C4-2B (cell line): Measurements from ENCODE around the gene CREG2.

Experiments used
- ZFX ChIP-seq: fragments of 450-650 bp; IDR thresholded peaks from 2 replicates; pipeline ENCODE4 v1.6.1; 2017
- TF ChIP-seq, protein P1 (sequence below): fragments of 450-650 bp; conservative IDR thresholded peaks from 2 replicates; pipeline ENCODE4 v1.5.1; 2017; ENCODE audit warnings: mild to moderate bottlenecking

DNA sequence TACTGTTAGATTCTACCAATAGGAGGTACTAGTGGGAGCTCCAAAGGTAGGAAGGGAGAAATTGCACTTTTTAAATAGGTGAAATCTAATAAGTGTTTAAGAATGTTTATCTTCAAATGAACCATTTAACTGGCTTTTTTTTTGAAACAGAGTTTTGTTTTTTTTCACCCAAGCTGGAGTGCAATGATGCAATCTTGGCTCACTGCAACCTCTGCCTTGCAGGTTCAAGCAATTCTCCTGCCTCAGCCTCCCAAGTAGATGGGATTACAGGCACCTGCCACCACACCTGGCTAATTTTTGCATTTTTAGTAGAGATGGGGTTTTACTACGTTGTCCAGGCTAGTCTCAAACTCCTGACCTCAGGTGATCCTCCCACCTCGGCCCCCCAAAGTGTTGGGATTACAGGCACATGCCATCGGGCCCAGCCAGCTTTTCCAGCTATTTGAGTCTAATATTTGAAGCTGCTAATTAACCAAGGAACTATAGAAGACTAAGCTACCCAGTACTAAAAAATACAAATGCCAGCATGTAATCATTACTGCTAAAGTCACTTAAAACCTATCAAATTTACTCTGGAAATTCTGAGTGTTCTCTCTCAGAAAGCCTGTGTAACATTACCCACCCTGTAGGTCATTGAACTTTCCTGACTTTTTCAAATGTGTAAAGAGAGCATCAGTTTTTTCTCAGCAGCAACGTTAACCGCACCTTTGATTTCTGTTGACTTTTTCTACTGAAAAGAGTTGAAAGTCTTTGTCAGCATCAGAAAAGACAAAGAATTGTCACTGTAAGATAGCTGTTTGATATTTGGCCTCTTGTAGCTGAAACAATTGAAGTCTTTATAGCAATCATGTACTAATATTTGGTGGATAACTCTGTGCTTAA lies 54.2 kb downstream of the CREG2 start:
- TF ChIP-seq, protein P1, sequence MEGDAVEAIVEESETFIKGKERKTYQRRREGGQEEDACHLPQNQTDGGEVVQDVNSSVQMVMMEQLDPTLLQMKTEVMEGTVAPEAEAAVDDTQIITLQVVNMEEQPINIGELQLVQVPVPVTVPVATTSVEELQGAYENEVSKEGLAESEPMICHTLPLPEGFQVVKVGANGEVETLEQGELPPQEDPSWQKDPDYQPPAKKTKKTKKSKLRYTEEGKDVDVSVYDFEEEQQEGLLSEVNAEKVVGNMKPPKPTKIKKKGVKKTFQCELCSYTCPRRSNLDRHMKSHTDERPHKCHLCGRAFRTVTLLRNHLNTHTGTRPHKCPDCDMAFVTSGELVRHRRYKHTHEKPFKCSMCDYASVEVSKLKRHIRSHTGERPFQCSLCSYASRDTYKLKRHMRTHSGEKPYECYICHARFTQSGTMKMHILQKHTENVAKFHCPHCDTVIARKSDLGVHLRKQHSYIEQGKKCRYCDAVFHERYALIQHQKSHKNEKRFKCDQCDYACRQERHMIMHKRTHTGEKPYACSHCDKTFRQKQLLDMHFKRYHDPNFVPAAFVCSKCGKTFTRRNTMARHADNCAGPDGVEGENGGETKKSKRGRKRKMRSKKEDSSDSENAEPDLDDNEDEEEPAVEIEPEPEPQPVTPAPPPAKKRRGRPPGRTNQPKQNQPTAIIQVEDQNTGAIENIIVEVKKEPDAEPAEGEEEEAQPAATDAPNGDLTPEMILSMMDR, result no peak
- TF ChIP-seq ZFX, result no peak
